Activated B cell treated with CpG ODN at 0.5 μM for 24 hours (primary cell): ENCODE measurements around the gene ENGASE. TPM values are rescaled to one million over a fixed set of nuclear protein-coding genes. Genes with fewer than 3 reads are reported as not detected.

Source experiments
- ATAC-seq: fragments of 200-7000 bp; cut with Tn5 transposase; one replicate; pipeline ENCODE4 v1.10.0; 2021; ENCODE audit warnings: low read depth, mild to moderate bottlenecking, moderate library complexity
- CTCF ChIA-PET: fragments of 350-600 bp; sonication (Branson Sonifier 250); formaldehyde crosslinking; loops from one replicate; lab custom pipeline; 2021; ENCODE audit warnings: antibody characterized with exemption; lab: Charles Lee
- POLR2A ChIA-PET: fragments of 350-600 bp; sonication (Branson Sonifier 250); formaldehyde crosslinking; loops from one replicate; lab custom pipeline; 2021; ENCODE audit warnings: antibody characterized with exemption; lab: Charles Lee
- DNase-seq: peaks from one replicate; pipeline ENCODE4 v3.0.0; 2022
- H3K27ac Mint-ChIP-seq: one replicate; pipeline ENCODE4 v1.8.0; 2020; ENCODE audit warnings: mixed read lengths
- H3K27me3 Mint-ChIP-seq: one replicate; pipeline ENCODE4 v1.8.0; 2021; ENCODE audit warnings: mixed read lengths
- H3K36me3 Mint-ChIP-seq: one replicate; pipeline ENCODE4 v1.8.0; 2021; ENCODE audit warnings: low read depth, mixed read lengths
- H3K4me1 Mint-ChIP-seq: one replicate; pipeline ENCODE4 v1.8.0; 2021; ENCODE audit warnings: mixed read lengths
- H3K4me3 Mint-ChIP-seq: one replicate; pipeline ENCODE4 v1.8.0; 2020; ENCODE audit warnings: mild to moderate bottlenecking, mixed read lengths
- H3K9me3 Mint-ChIP-seq: one replicate; pipeline ENCODE4 v1.8.0; 2020; ENCODE audit warnings: mixed read lengths
- intact Hi-C: fragments of 100-400 bp; cut with micrococcal nuclease; formaldehyde crosslinking; loops from one replicate; pipeline ENCODE4 v1.15.1; 2024
- total RNA-seq: library from RNA; stranded (reverse); gene quantifications from 2 replicates; pipeline ENCODE4 v1.2.3, GENCODE V29; 2022
- TF ChIP-seq, protein P1 (sequence below): fragments of 200-600 bp; IDR thresholded peaks from one replicate; pipeline ENCODE4 v1.8.0; 2022; ENCODE audit warnings: antibody characterized with exemption, mild to moderate bottlenecking

ENGASE gene
- total RNA-seq, 1 donor from 2014 or later = 60.1 TPM

DNA sequence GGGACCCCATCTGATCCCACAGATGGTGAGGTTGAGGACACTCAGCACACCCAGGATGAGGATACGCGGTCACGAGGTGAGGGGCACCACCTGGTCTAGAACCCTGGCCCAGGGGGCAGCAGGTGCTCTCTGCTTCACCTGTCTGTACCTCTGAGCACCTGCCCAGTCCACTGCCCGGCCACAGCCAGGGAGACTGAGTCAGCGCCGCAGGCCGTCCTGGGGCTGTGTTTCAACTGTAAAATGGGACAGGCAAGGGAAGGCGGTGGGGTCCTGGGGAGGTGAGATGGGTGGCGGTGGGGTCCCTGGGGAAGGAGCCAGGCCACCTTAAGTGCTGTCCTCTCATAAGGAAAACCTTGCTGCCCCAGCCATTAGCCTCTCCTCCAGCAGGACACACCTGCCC, 60.4 kb downstream of the ENGASE start:
- H3K4me1 Mint-ChIP-seq = no peaks in the 10 kb centered on the region
- intact Hi-C loops = no loop called here
- ChIA-PET CTCF (no interaction called here), POLR2A (interaction anchor here (0.6 kb wide), 1 partner anchor 537 kb away, joined by 4 read pairs; no protein-coding TSS in a partner anchor)
- ATAC-seq = no peak
- no peak overlapping the region for H3K4me3 Mint-ChIP-seq
- DNase-seq = no peak
- H3K27ac Mint-ChIP-seq = no peak overlapping the region
- TF ChIP-seq, protein P1, sequence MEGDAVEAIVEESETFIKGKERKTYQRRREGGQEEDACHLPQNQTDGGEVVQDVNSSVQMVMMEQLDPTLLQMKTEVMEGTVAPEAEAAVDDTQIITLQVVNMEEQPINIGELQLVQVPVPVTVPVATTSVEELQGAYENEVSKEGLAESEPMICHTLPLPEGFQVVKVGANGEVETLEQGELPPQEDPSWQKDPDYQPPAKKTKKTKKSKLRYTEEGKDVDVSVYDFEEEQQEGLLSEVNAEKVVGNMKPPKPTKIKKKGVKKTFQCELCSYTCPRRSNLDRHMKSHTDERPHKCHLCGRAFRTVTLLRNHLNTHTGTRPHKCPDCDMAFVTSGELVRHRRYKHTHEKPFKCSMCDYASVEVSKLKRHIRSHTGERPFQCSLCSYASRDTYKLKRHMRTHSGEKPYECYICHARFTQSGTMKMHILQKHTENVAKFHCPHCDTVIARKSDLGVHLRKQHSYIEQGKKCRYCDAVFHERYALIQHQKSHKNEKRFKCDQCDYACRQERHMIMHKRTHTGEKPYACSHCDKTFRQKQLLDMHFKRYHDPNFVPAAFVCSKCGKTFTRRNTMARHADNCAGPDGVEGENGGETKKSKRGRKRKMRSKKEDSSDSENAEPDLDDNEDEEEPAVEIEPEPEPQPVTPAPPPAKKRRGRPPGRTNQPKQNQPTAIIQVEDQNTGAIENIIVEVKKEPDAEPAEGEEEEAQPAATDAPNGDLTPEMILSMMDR = no peak
- H3K27me3 Mint-ChIP-seq = peaks cover 11% of the 10 kb centered on the region
- H3K36me3 Mint-ChIP-seq = no peaks in the 10 kb centered on the region
- H3K9me3 Mint-ChIP-seq = no peaks in the 10 kb centered on the region

GRCh38 chr17:79135628-79136405, 61.2 kb downstream of the ENGASE start:
- Mint-ChIP-seq H3K9me3 (no peaks in the 10 kb centered on the region), H3K27me3 (peaks cover 15% of the 10 kb centered on the region), H3K4me1 (no peaks in the 10 kb centered on the region), H3K27ac (no peak overlapping the region), H3K36me3 (no peaks in the 10 kb centered on the region), H3K4me3 (no peak overlapping the region)
- no peak for DNase-seq
- ChIA-PET CTCF (no interaction called here), POLR2A (no interaction called here)
- intact Hi-C loops = no loop called here
- ATAC-seq = no peak
- TF ChIP-seq, protein P1 = no peak

Other genes with a start within 250 kb of the ENGASE start
- gene USP36, start 234.0 kb upstream of the ENGASE start, total RNA-seq = 93.8 and 107 TPM in 2 replicates
- 0.46 and 0.55 TPM in 2 replicates for gene CEP295NL, start 171.6 kb upstream of the ENGASE start, total RNA-seq
- gene TIMP2, start 149.4 kb upstream of the ENGASE start, total RNA-seq = 3.5 and 4.2 TPM in 2 replicates
- 1.3 and 3.5 TPM in 2 replicates for gene LGALS3BP, start 94.9 kb upstream of the ENGASE start, total RNA-seq
- 39.3 and 44.6 TPM in 2 replicates for gene CANT1, start 65.1 kb upstream of the ENGASE start, total RNA-seq
- not detected in 2 replicates for gene C1QTNF1, start 50.7 kb upstream of the ENGASE start, total RNA-seq